Calu3 (cell line): Measurements from ENCODE around the gene PDZD8. TPM values are rescaled to one million over a fixed set of nuclear protein-coding genes. Genes with fewer than 3 reads are reported as not detected.

Experiments
- BruUV-seq: library from RNA; stranded (reverse); fragments of 400-500 nt; replicated peaks from 2 replicates; lab custom pipeline; 2021; lab: Mats Ljungman, UMichigan
- CTCF ChIA-PET: fragments of 300-600 bp; sonication (Branson Sonifier 250); formaldehyde crosslinking; loops from one replicate; lab custom pipeline; 2022; ENCODE audit warnings: antibody characterized with exemption; lab: Charles Lee
- DNase-seq: peaks from one replicate; pipeline ENCODE4 v3.0.0; 2022
- H3K27ac Mint-ChIP-seq: one replicate; pipeline ENCODE4 v1.8.0; 2022; ENCODE audit warnings: mixed read lengths; ENCODE audit not compliant: unreplicated experiment
- H3K27me3 Mint-ChIP-seq: one replicate; pipeline ENCODE4 v1.8.0; 2022; ENCODE audit warnings: mixed read lengths; ENCODE audit not compliant: unreplicated experiment
- H3K36me3 Mint-ChIP-seq: one replicate; pipeline ENCODE4 v1.8.0; 2022; ENCODE audit warnings: mild to moderate bottlenecking, moderate library complexity, mixed read lengths; ENCODE audit not compliant: insufficient read depth, unreplicated experiment
- H3K4me1 Mint-ChIP-seq: one replicate; pipeline ENCODE4 v1.8.0; 2022; ENCODE audit warnings: mild to moderate bottlenecking, low read depth, mixed read lengths; ENCODE audit not compliant: unreplicated experiment
- H3K4me3 Mint-ChIP-seq: one replicate; pipeline ENCODE4 v1.8.0; 2022; ENCODE audit warnings: mild to moderate bottlenecking, low read depth, moderate library complexity, mixed read lengths; ENCODE audit not compliant: unreplicated experiment
- H3K9me3 Mint-ChIP-seq: one replicate; pipeline ENCODE4 v1.8.0; 2022; ENCODE audit warnings: low read depth, mixed read lengths; ENCODE audit not compliant: unreplicated experiment
- CTCF ChIP-seq: fragments of 200-600 bp; IDR thresholded peaks from one replicate; pipeline ENCODE4 v1.8.0; 2022; ENCODE audit warnings: antibody characterized with exemption; ENCODE audit not compliant: unreplicated experiment
- intact Hi-C: fragments of 100-400 bp; cut with micrococcal nuclease; formaldehyde crosslinking; loops from one replicate; pipeline ENCODE4 v1.10.0; 2022; ENCODE audit not compliant: unreplicated experiment
- total RNA-seq: library from RNA; stranded (reverse); gene quantifications from 2 replicates; pipeline ENCODE4 v1.2.3, GENCODE V29; 2022

Gene PDZD8
- total RNA-seq, 1 experiment from 2014 or later: 45.0 TPM

- Mint-ChIP-seq H3K27me3 (peaks cover 54% of the 10 kb centered on the region), H3K4me3 (no peak overlapping the region), H3K9me3 (peaks cover 3% of the 10 kb centered on the region)
These were observed 15.2 kb upstream of the PDZD8 start for GRCh38 chr10:117390420-117390819.

GRCh38 chr10:117386805-117387204 lies 11.6 kb upstream of the PDZD8 start:
- H3K36me3 Mint-ChIP-seq: no peaks in the 10 kb centered on the region
- intact Hi-C loops: no loop called here
- DNase-seq: no peak
- BruUV-seq: no TSS peak
- peaks cover 3% of the 10 kb centered on the region for H3K9me3 Mint-ChIP-seq
- H3K4me3 Mint-ChIP-seq: no peak overlapping the region
- CTCF ChIA-PET: no interaction called here
- H3K27ac Mint-ChIP-seq: no peak overlapping the region
- H3K27me3 Mint-ChIP-seq: peaks cover 56% of the 10 kb centered on the region
- no peaks in the 10 kb centered on the region for H3K4me1 Mint-ChIP-seq
- TF ChIP-seq CTCF: no peak

More at GRCh38 chr10:117390420-117390819, 15.2 kb upstream of the PDZD8 start:
- CTCF ChIA-PET: no interaction called here
- BruUV-seq: no TSS peak
- Mint-ChIP-seq H3K4me1 (no peaks in the 10 kb centered on the region), H3K36me3 (no peaks in the 10 kb centered on the region), H3K27ac (no peak overlapping the region)
- DNase-seq: no peak
- no peak for TF ChIP-seq CTCF
- intact Hi-C loops: no loop called here

DNA sequence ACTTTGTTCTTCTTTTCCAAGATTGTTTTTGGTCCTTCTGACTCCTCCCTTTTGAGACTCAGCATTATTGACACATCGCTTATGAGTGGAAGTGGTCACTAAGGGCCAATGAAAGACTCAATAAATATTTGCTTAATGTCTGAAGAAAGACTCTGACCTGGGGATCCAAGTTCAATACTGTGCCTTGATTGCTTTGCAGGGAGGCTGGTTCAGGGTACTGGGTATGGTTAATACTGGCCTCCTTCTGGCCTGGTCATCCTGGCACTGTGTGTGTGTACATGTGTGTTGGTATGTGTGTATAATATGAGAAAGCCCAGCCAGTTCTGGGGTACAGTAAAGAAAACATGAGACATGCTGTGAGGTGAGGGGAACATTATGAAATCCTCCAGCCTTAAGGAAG lies 7.6 kb upstream of the PDZD8 start:
- intact Hi-C loops: no loop called here
- H3K36me3 Mint-ChIP-seq: no peaks in the 10 kb centered on the region
- peaks cover 7% of the 10 kb centered on the region for H3K9me3 Mint-ChIP-seq
- TF ChIP-seq CTCF: no peak
- CTCF ChIA-PET: no interaction called here
- DNase-seq: no peak
- H3K27ac Mint-ChIP-seq: no peak overlapping the region
- H3K4me1 Mint-ChIP-seq: no peaks in the 10 kb centered on the region
- no peak overlapping the region for H3K4me3 Mint-ChIP-seq
- no TSS peak for BruUV-seq
- peaks cover 65% of the 10 kb centered on the region for H3K27me3 Mint-ChIP-seq

- H3K9me3 Mint-ChIP-seq: no peaks in the 10 kb centered on the region
- peaks cover 52% of the 10 kb centered on the region for H3K36me3 Mint-ChIP-seq
- H3K27me3 Mint-ChIP-seq: peaks cover 12% of the 10 kb centered on the region
- CTCF ChIA-PET: no interaction called here
- H3K4me3 Mint-ChIP-seq: peak overlapping the region; percentile 92
- no peak for TF ChIP-seq CTCF
- no peak for DNase-seq
- intact Hi-C loops: loop anchor here (5.0 kb wide), 1 partner anchor 37 kb away; no protein-coding TSS in a partner anchor
- H3K27ac Mint-ChIP-seq: peak overlapping the region; percentile 74
- BruUV-seq: no TSS peak
- peaks cover 5% of the 10 kb centered on the region for H3K4me1 Mint-ChIP-seq
These were observed 507 bp downstream of the PDZD8 start for GRCh38 chr10:117374506-117375359.
